ENCODE data around the gene MAST2. TPM values are rescaled to one million over a fixed set of nuclear protein-coding genes. Genes with fewer than 3 reads are reported as not detected.

The MAST2 gene
- total RNA-seq, 4 donors from 2014 or later, result 31.1 to 76.9 (median 73.4) TPM

DNA sequence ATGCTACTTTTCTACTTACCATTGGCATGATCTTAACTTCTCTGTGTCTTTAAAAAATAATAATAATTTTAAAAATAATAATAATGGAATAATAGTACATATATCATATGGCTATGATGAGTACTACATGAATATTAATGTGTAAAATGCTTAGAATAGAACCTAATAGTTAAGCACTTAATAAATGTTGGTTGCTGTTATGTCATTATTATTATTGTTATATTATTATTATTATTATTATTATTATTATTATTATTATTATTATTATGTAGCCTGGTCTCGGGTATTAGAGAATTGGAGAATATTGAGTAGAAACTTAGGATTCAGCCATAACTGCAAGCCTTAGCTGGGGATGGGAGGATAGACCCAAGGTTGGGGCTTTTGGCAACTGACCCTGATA, 108.2 kb downstream of the MAST2 start:
- Histone ChIP-seq H3K27ac (peak overlapping the region in 3 of 4 donors; percentile 84 to 98 (median 86)), H3K4me1 (peaks cover 12 to 58% (median 24%) of the 10 kb centered on the region in 3 donors)
- ATAC-seq, result no peak

DNA sequence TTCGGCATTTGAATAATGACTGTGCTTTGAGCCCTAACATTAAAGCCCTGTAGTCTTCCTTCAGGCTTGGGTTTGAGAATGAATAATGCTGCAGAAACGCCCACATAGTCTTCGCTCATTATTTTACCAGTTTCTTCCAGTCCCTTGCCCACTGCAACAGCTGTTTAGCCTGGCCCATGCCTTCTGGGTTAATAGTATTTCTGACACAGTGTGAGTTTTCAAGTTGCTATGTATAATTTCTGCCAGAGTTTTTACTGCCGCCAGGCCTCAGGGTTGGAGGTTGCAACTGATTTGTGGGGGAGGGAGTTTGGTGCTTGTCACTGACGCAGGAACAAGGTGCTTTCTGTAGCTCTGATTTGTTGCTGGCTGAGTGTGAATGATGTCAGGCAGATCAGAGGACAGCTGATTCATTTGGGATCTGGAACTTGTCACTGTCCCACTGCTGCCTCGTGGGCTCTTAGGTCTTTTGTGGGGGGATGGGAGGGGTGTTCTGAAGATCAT, 109.8 kb downstream of the MAST2 start:
- Histone ChIP-seq H3K9me3 (no peaks in the 10 kb centered on the region), H3K27ac (peak overlapping the region; percentile 82 to 98 (median 85)), H3K27me3 (no peaks in the 10 kb centered on the region), H3K4me3 (peak overlapping the region; percentile 19 to 32), H3K4me1 (peaks cover 12 to 58% (median 24%) of the 10 kb centered on the region in 3 donors), H3K36me3 (no peaks in the 10 kb centered on the region)
- TF ChIP-seq POLR2AphosphoS5 (IDR thresholded peaks at IDR 0.05), result peak; percentile 97
- TF ChIP-seq EP300 (IDR thresholded peaks at IDR 0.05), result peak; percentile 27
- TF ChIP-seq POLR2A (IDR thresholded peaks at IDR 0.05), result no peak
- TF ChIP-seq, protein P1, sequence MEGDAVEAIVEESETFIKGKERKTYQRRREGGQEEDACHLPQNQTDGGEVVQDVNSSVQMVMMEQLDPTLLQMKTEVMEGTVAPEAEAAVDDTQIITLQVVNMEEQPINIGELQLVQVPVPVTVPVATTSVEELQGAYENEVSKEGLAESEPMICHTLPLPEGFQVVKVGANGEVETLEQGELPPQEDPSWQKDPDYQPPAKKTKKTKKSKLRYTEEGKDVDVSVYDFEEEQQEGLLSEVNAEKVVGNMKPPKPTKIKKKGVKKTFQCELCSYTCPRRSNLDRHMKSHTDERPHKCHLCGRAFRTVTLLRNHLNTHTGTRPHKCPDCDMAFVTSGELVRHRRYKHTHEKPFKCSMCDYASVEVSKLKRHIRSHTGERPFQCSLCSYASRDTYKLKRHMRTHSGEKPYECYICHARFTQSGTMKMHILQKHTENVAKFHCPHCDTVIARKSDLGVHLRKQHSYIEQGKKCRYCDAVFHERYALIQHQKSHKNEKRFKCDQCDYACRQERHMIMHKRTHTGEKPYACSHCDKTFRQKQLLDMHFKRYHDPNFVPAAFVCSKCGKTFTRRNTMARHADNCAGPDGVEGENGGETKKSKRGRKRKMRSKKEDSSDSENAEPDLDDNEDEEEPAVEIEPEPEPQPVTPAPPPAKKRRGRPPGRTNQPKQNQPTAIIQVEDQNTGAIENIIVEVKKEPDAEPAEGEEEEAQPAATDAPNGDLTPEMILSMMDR (IDR thresholded peaks at IDR 0.05), result no peak
- peak; percentile 97 for ATAC-seq
- WGBS, 2 donors (ENCODE audit: low coverage in 1 of 2), result 12 to 28% methylated on average over 5 of the region's 6 CpGs

More for the DNA sequence above, 108.2 kb downstream of the MAST2 start:
- no peaks in the 10 kb centered on the region for H3K27me3 ChIP-seq
- H3K36me3 ChIP-seq, result no peaks in the 10 kb centered on the region
- H3K4me3 ChIP-seq, result no peak overlapping the region
- WGBS, 2 donors (ENCODE audit: low coverage in 1 of 2), result 88 to 93% methylated on average over 1 of the region's 1 CpG
- H3K9me3 ChIP-seq, result no peaks in the 10 kb centered on the region
- TF ChIP-seq POLR2A (IDR thresholded peaks at IDR 0.05) (no peak), EP300 (IDR thresholded peaks at IDR 0.05) (no peak), POLR2AphosphoS5 (IDR thresholded peaks at IDR 0.05) (no peak)
- TF ChIP-seq, protein P1 (IDR thresholded peaks at IDR 0.05), result no peak

DNA sequence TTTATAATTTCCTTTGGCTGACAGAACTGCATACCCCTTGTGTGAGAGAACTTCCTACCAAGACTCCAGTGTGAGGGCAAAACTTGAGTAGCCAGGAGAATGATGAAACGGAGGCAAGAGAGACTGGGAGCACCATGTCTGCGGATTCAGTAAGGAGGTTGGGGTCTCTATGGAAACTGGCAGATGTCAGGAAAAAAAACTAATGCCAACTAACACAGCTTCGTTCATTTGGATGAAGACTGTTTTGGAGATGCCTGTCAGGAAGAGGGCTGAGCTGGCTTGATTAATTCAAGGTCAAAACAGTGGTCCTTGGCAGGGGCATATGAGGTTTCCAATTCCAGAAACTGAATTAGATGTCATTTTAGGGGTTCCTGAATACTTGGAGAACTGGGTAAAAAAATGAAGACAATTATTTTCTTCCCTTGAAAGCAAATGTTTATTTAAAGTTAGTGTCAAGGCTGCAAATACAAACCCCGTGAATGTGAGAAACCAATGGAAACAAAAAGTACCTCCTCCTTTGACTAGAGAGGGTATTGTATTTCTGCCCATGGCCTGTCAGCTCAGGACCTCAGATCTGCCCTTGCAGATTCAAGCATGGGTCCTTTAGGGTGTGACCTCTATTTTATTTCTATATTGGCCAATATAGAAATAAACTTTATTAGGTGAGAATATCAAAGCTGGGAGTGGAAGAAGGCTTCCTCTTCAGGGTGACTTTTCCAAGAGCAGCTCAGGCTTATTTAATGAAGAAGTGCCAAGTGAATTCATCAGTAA, 110.5 kb downstream of the MAST2 start:
- H3K36me3 ChIP-seq, result no peaks in the 10 kb centered on the region
- H3K4me1 ChIP-seq, result peaks cover 12 to 55% (median 20%) of the 10 kb centered on the region in 3 donors
- H3K27me3 ChIP-seq, result no peaks in the 10 kb centered on the region
- H3K9me3 ChIP-seq, result no peaks in the 10 kb centered on the region
- H3K27ac ChIP-seq, result peak overlapping the region; percentile 82 to 98 (median 85)
- ATAC-seq, result peak; percentile 21
- no peak for TF ChIP-seq POLR2A (IDR thresholded peaks at IDR 0.05)
- 28 to 30% methylated on average over 4 of the region's 4 CpGs for WGBS, 2 donors (ENCODE audit: low coverage in 1 of 2)
- peak overlapping the region; percentile 19 to 32 for H3K4me3 ChIP-seq

DNA sequence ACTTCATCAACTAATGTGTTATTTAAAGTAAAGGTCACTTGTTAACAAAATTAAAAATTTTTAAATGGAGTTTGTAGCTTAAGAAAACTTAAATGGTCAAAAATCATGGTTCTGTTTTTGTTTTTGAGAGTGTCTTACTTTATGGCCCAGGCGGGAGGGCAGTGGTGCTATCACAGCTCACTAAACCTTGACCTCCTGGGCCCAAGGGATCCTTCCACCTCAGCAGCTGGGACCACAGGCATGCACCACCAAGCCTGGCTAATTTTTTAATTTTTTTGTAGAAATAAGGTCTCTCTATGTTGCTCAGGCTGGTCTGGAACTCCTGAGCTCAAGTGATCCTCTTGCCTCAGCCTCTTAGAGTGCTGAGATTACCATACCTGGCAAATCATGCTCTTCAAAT, 111.4 kb downstream of the MAST2 start:
- no peaks in the 10 kb centered on the region for H3K9me3 ChIP-seq
- H3K27me3 ChIP-seq, result no peaks in the 10 kb centered on the region
- no peak overlapping the region for H3K4me3 ChIP-seq
- peak overlapping the region in 3 of 4 donors; percentile 84 to 98 (median 86) for H3K27ac ChIP-seq
- H3K36me3 ChIP-seq, result no peaks in the 10 kb centered on the region
- WGBS, 2 donors (ENCODE audit: low coverage in 1 of 2), result 100% methylated on average over 1 of the region's 1 CpG
- ATAC-seq, result no peak
- TF ChIP-seq EP300 (IDR thresholded peaks at IDR 0.05) (no peak), POLR2A (IDR thresholded peaks at IDR 0.05) (no peak)
- TF ChIP-seq, protein P1 (IDR thresholded peaks at IDR 0.05), result no peak
- peaks cover 12 to 48% (median 20%) of the 10 kb centered on the region in 3 donors for H3K4me1 ChIP-seq

DNA sequence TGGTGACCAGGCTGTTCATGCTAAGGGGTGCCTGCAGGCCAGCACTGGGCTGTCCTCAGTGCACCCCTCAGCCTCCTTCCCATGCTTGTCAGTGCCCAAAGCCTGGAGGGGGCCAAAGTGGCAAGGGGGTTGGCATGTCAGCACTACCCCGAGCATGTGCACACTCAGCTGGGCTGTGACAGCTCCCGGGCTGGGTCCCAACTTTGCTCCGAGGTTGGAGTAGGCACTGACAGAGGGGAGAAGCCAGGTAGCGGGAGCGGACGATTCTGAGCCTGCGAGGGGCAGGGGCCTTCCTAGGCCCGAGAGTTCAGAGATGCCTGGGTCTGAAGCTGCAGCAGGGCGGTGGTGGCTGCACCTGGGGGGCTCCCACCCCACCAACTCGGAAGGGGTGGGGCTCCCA, 119.0 kb downstream of the MAST2 start:
- Histone ChIP-seq H3K27me3 (no peaks in the 10 kb centered on the region), H3K36me3 (no peaks in the 10 kb centered on the region), H3K9me3 (no peaks in the 10 kb centered on the region), H3K4me3 (no peak overlapping the region), H3K27ac (no peak overlapping the region), H3K4me1 (peaks cover 0 to 17% (median 0%) of the 10 kb centered on the region in 3 donors)
- no peak for ATAC-seq
- WGBS, 2 donors (ENCODE audit: low coverage in 1 of 2), result 100% methylated on average over 1 of the region's 10 CpGs; no CpG with 5 or more reads in 1 of the 2 donors
- TF ChIP-seq POLR2A (IDR thresholded peaks at IDR 0.05) (no peak), EP300 (IDR thresholded peaks at IDR 0.05) (no peak), POLR2AphosphoS5 (IDR thresholded peaks at IDR 0.05) (no peak)
- TF ChIP-seq, protein P1 (IDR thresholded peaks at IDR 0.05), result no peak
